ENCODE measurements around the gene DCAF8.

DNA sequence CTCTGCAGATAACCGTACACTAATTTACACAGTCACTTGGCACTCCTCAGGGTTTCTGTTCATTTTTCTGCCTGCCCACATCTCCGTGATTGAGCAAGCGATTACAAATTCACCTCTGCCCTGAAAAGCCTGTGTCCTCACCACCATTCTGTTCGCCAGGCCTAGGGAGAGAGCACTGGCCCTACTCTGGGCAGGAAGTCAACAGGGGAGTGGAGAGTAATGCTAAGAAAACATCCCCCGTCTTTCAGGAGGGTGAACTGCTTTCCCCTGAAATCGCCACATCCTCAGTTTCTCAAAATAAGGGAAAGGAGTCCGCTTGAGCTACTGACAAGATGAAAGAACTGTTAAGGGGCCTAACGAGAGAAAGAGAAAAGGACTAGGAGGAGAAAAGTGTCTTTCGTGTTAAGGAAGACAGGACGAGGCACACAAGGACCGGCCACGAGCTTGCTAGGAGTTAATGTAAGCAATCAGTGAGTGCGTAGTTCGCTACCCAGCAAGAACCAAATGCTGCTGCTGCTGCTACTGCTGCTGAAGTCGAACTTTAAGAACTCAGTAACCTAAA is 22.0 kb upstream of the DCAF8 start:
- TF ChIP-seq, protein P1, sequence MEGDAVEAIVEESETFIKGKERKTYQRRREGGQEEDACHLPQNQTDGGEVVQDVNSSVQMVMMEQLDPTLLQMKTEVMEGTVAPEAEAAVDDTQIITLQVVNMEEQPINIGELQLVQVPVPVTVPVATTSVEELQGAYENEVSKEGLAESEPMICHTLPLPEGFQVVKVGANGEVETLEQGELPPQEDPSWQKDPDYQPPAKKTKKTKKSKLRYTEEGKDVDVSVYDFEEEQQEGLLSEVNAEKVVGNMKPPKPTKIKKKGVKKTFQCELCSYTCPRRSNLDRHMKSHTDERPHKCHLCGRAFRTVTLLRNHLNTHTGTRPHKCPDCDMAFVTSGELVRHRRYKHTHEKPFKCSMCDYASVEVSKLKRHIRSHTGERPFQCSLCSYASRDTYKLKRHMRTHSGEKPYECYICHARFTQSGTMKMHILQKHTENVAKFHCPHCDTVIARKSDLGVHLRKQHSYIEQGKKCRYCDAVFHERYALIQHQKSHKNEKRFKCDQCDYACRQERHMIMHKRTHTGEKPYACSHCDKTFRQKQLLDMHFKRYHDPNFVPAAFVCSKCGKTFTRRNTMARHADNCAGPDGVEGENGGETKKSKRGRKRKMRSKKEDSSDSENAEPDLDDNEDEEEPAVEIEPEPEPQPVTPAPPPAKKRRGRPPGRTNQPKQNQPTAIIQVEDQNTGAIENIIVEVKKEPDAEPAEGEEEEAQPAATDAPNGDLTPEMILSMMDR (IDR thresholded peaks at IDR 0.05 in 2 of 3, conservative IDR thresholded peaks at IDR 0.05 in 1 of 3; ENCODE audit: borderline replicate concordance in 1 of 3, insufficient read depth in 1 of 3, low read depth in 2 of 3, low read length in 2 of 3), result no peak
- no peak for TF ChIP-seq RAD21 (IDR thresholded peaks at IDR 0.05; ENCODE audit: low read depth)
